Calu3 (cell line): ENCODE measurements around the gene KLHL29. TPM values are rescaled to one million over a fixed set of nuclear protein-coding genes. Genes with fewer than 3 reads are reported as not detected.

ENCODE experiments used
- BruUV-seq: library from RNA; stranded (reverse); fragments of 400-500 nt; replicated peaks from 2 replicates; lab custom pipeline; 2021; lab: Mats Ljungman, UMichigan
- CTCF ChIA-PET: fragments of 300-600 bp; sonication (Branson Sonifier 250); formaldehyde crosslinking; loops from one replicate; lab custom pipeline; 2022; ENCODE audit warnings: antibody characterized with exemption; lab: Charles Lee
- DNase-seq: peaks from one replicate; pipeline ENCODE4 v3.0.0; 2022
- H3K27ac Mint-ChIP-seq: one replicate; pipeline ENCODE4 v1.8.0; 2022; ENCODE audit warnings: mixed read lengths; ENCODE audit not compliant: unreplicated experiment
- H3K27me3 Mint-ChIP-seq: one replicate; pipeline ENCODE4 v1.8.0; 2022; ENCODE audit warnings: mixed read lengths; ENCODE audit not compliant: unreplicated experiment
- H3K36me3 Mint-ChIP-seq: one replicate; pipeline ENCODE4 v1.8.0; 2022; ENCODE audit warnings: mild to moderate bottlenecking, moderate library complexity, mixed read lengths; ENCODE audit not compliant: insufficient read depth, unreplicated experiment
- H3K4me1 Mint-ChIP-seq: one replicate; pipeline ENCODE4 v1.8.0; 2022; ENCODE audit warnings: mild to moderate bottlenecking, low read depth, mixed read lengths; ENCODE audit not compliant: unreplicated experiment
- H3K4me3 Mint-ChIP-seq: one replicate; pipeline ENCODE4 v1.8.0; 2022; ENCODE audit warnings: mild to moderate bottlenecking, low read depth, moderate library complexity, mixed read lengths; ENCODE audit not compliant: unreplicated experiment
- H3K9me3 Mint-ChIP-seq: one replicate; pipeline ENCODE4 v1.8.0; 2022; ENCODE audit warnings: low read depth, mixed read lengths; ENCODE audit not compliant: unreplicated experiment
- CTCF ChIP-seq: fragments of 200-600 bp; IDR thresholded peaks from one replicate; pipeline ENCODE4 v1.8.0; 2022; ENCODE audit warnings: antibody characterized with exemption; ENCODE audit not compliant: unreplicated experiment
- intact Hi-C: fragments of 100-400 bp; cut with micrococcal nuclease; formaldehyde crosslinking; loops from one replicate; pipeline ENCODE4 v1.10.0; 2022; ENCODE audit not compliant: unreplicated experiment
- total RNA-seq: library from RNA; stranded (reverse); gene quantifications from 2 replicates; pipeline ENCODE4 v1.2.3, GENCODE V29; 2022

The KLHL29 gene
- total RNA-seq, 1 experiment from 2014 or later: 11.9 TPM

GRCh38 chr2:23588508-23589201 is 203.7 kb downstream of the KLHL29 start:
- H3K27me3 Mint-ChIP-seq: no peaks in the 10 kb centered on the region
- intact Hi-C loops: no loop called here
- CTCF ChIA-PET: no interaction called here
- BruUV-seq: no TSS peak
- no peaks in the 10 kb centered on the region for H3K4me1 Mint-ChIP-seq
- TF ChIP-seq CTCF: no peak
- no peaks in the 10 kb centered on the region for H3K9me3 Mint-ChIP-seq
- DNase-seq: no peak
- H3K27ac Mint-ChIP-seq: no peak overlapping the region
- no peak overlapping the region for H3K4me3 Mint-ChIP-seq
- no peaks in the 10 kb centered on the region for H3K36me3 Mint-ChIP-seq

- DNase-seq: no peak
- intact Hi-C loops: no loop called here
- no peak overlapping the region for H3K4me3 Mint-ChIP-seq
- no peak for TF ChIP-seq CTCF
- BruUV-seq: no TSS peak
- H3K27ac Mint-ChIP-seq: no peak overlapping the region
- CTCF ChIA-PET: no interaction called here
- no peaks in the 10 kb centered on the region for H3K9me3 Mint-ChIP-seq
- no peaks in the 10 kb centered on the region for H3K27me3 Mint-ChIP-seq
- no peaks in the 10 kb centered on the region for H3K36me3 Mint-ChIP-seq
- no peaks in the 10 kb centered on the region for H3K4me1 Mint-ChIP-seq
These were observed 204.3 kb downstream of the KLHL29 start for GRCh38 chr2:23589220-23589647.

GRCh38 chr2:23589739-23590138 is 204.8 kb downstream of the KLHL29 start:
- H3K9me3 Mint-ChIP-seq: no peaks in the 10 kb centered on the region
- CTCF ChIA-PET: no interaction called here
- no peaks in the 10 kb centered on the region for H3K36me3 Mint-ChIP-seq
- DNase-seq: no peak
- H3K4me1 Mint-ChIP-seq: no peaks in the 10 kb centered on the region
- intact Hi-C loops: no loop called here
- no TSS peak for BruUV-seq
- H3K27ac Mint-ChIP-seq: no peak overlapping the region
- H3K4me3 Mint-ChIP-seq: no peak overlapping the region
- no peaks in the 10 kb centered on the region for H3K27me3 Mint-ChIP-seq
- no peak for TF ChIP-seq CTCF

GRCh38 chr2:23590241-23590869 is 205.4 kb downstream of the KLHL29 start:
- BruUV-seq: no TSS peak
- H3K27ac Mint-ChIP-seq: no peak overlapping the region
- no peak overlapping the region for H3K4me3 Mint-ChIP-seq
- no peak for TF ChIP-seq CTCF
- H3K36me3 Mint-ChIP-seq: no peaks in the 10 kb centered on the region
- no peaks in the 10 kb centered on the region for H3K9me3 Mint-ChIP-seq
- CTCF ChIA-PET: no interaction called here
- no peak for DNase-seq
- intact Hi-C loops: no loop called here
- H3K27me3 Mint-ChIP-seq: no peaks in the 10 kb centered on the region
- H3K4me1 Mint-ChIP-seq: no peaks in the 10 kb centered on the region
